Neutrophil (primary cell): Measurements from ENCODE around the gene EVC.

ENCODE experiments used
- H3K27ac ChIP-seq: fragments of 200-600 bp; sonication (generic); 2 replicates; pipeline ENCODE4 v1.5.1; 2016; ENCODE audit warnings: mild to moderate bottlenecking, moderate library complexity
- H3K27me3 ChIP-seq: fragments of 200-600 bp; sonication (generic); 2 replicates; pipeline ENCODE4 v1.6.0; 2016; ENCODE audit warnings: mild to moderate bottlenecking
- H3K36me3 ChIP-seq: fragments of 200-600 bp; sonication (generic); 2 replicates; pipeline ENCODE4 v1.5.1; 2017
- H3K4me1 ChIP-seq, 2 experiments: fragments of 200-600 bp in 1 of 2; sonication (generic) in 1 of 2; 1 replicate in 1 of 2; 2 replicates in 1 of 2; pipeline versions ENCODE4 v1.5.1 to v1.6.1; 2013 to 2016; ENCODE audit warnings: low read depth in 1 of 2, low read length in 1 of 2, mild to moderate bottlenecking in 1 of 2, moderate library complexity in 1 of 2; ENCODE audit not compliant: control insufficient read depth in 1 of 2, insufficient read depth in 1 of 2
- H3K4me3 ChIP-seq, 2 experiments: fragments of 200-600 bp in 1 of 2; sonication (generic) in 1 of 2; 1 replicate in 1 of 2; 2 replicates in 1 of 2; pipeline ENCODE4 v1.5.1; 2013 to 2016; ENCODE audit warnings: low read depth in 1 of 2, low read length in 1 of 2, mild to moderate bottlenecking in 1 of 2, moderate library complexity in 1 of 2
- H3K9me3 ChIP-seq: fragments of 200-600 bp; sonication (generic); 2 replicates; pipeline ENCODE4 v1.5.1; 2016
- CTCF ChIP-seq: fragments of 200-600 bp; sonication (generic); IDR thresholded peaks from 2 replicates; pipeline ENCODE4 v1.5.1; 2016; ENCODE audit warnings: antibody characterized with exemption

Gene EVC

GRCh38 chr4:5693871-5694270 is 17.1 kb upstream of the EVC start:
- Histone ChIP-seq H3K4me3 (no peak overlapping the region), H3K27me3 (no peaks in the 10 kb centered on the region), H3K27ac (no peak overlapping the region), H3K9me3 (no peaks in the 10 kb centered on the region), H3K4me1 (no peaks in the 10 kb centered on the region), H3K36me3 (no peaks in the 10 kb centered on the region)
- TF ChIP-seq CTCF = no peak

- H3K36me3 ChIP-seq = no peaks in the 10 kb centered on the region
- no peak overlapping the region for H3K4me3 ChIP-seq
- no peaks in the 10 kb centered on the region for H3K27me3 ChIP-seq
- H3K27ac ChIP-seq = no peak overlapping the region
- no peaks in the 10 kb centered on the region for H3K4me1 ChIP-seq
- TF ChIP-seq CTCF = no peak
- no peaks in the 10 kb centered on the region for H3K9me3 ChIP-seq
Observed at GRCh38 chr4:5696341-5696740, 14.7 kb upstream of the EVC start.

- H3K4me3 ChIP-seq = no peak overlapping the region
- no peaks in the 10 kb centered on the region for H3K36me3 ChIP-seq
- no peaks in the 10 kb centered on the region for H3K27me3 ChIP-seq
- no peak overlapping the region for H3K27ac ChIP-seq
- no peak for TF ChIP-seq CTCF
- H3K4me1 ChIP-seq = no peaks in the 10 kb centered on the region
- H3K9me3 ChIP-seq = no peaks in the 10 kb centered on the region
Observed at GRCh38 chr4:5700459-5700858, 10.5 kb upstream of the EVC start.

GRCh38 chr4:5701971-5702370 is 9.0 kb upstream of the EVC start:
- Histone ChIP-seq H3K36me3 (no peaks in the 10 kb centered on the region), H3K27ac (no peak overlapping the region), H3K4me1 (no peaks in the 10 kb centered on the region), H3K9me3 (no peaks in the 10 kb centered on the region), H3K4me3 (no peak overlapping the region), H3K27me3 (peaks cover 7% of the 10 kb centered on the region)
- TF ChIP-seq CTCF = no peak

- Histone ChIP-seq H3K27ac (no peak overlapping the region), H3K36me3 (no peaks in the 10 kb centered on the region), H3K27me3 (peaks cover 26% of the 10 kb centered on the region), H3K9me3 (no peaks in the 10 kb centered on the region), H3K4me3 (no peak overlapping the region), H3K4me1 (no peaks in the 10 kb centered on the region)
- no peak for TF ChIP-seq CTCF
Observed at GRCh38 chr4:5703831-5704230, 7.2 kb upstream of the EVC start.

GRCh38 chr4:5704276-5704675 is 6.7 kb upstream of the EVC start:
- TF ChIP-seq CTCF = no peak
- Histone ChIP-seq H3K27me3 (peaks cover 30% of the 10 kb centered on the region), H3K4me1 (no peaks in the 10 kb centered on the region), H3K9me3 (no peaks in the 10 kb centered on the region), H3K27ac (no peak overlapping the region), H3K36me3 (no peaks in the 10 kb centered on the region), H3K4me3 (no peak overlapping the region)
